D341Med (cell line): ENCODE data around the gene EXOC3L2.

Experiments
- DNase-seq: peaks from one replicate; pipeline ENCODE4 v3.0.0; 2012; ENCODE audit warnings: low spot score

Gene EXOC3L2

GRCh38 chr19:45179892-45180370 lies 65.3 kb downstream of the EXOC3L2 start:
- no peak for DNase-seq

- DNase-seq, result no peak
Observed at GRCh38 chr19:45179072-45179891, 65.9 kb downstream of the EXOC3L2 start.

GRCh38 chr19:45178262-45179071 lies 66.7 kb downstream of the EXOC3L2 start, which contains the start of gene BLOC1S3:
Gene BLOC1S3 (plus strand): TSS chr19:45178784. CDS start chr19:45179297, 513 bp downstream.
- DNase-seq, result peak; percentile 97

GRCh38 chr19:45177817-45178261 lies 67.4 kb downstream of the EXOC3L2 start, which contains the start of gene TRAPPC6A:
Gene TRAPPC6A (minus strand): TSS chr19:45178237. CDS start chr19:45178218, 19 bp downstream.
- no peak for DNase-seq

- no peak for DNase-seq
Observed at GRCh38 chr19:45175515-45176345, 69.5 kb downstream of the EXOC3L2 start.

GRCh38 chr19:45173816-45174215 lies 71.4 kb downstream of the EXOC3L2 start:
- DNase-seq, result no peak

GRCh38 chr19:45172611-45173208 lies 72.5 kb downstream of the EXOC3L2 start:
- no peak for DNase-seq

- no peak for DNase-seq
Observed at GRCh38 chr19:45172173-45172572, 73.0 kb downstream of the EXOC3L2 start.

- no peak for DNase-seq
Observed at GRCh38 chr19:45171211-45171623, 74.0 kb downstream of the EXOC3L2 start.

- DNase-seq, result no peak
Observed at GRCh38 chr19:45170146-45171106, 74.8 kb downstream of the EXOC3L2 start.

- DNase-seq, result no peak
Observed at GRCh38 chr19:45169602-45170001, 75.6 kb downstream of the EXOC3L2 start.

- peak; percentile 31 for DNase-seq
Observed at GRCh38 chr19:45168767-45169351, 76.3 kb downstream of the EXOC3L2 start.

- no peak for DNase-seq
Observed at GRCh38 chr19:45166723-45167252, 78.4 kb downstream of the EXOC3L2 start.

GRCh38 chr19:45164577-45165335 lies 80.5 kb downstream of the EXOC3L2 start:
- DNase-seq, result no peak

- no peak for DNase-seq
Observed at GRCh38 chr19:45163751-45164460, 81.3 kb downstream of the EXOC3L2 start.

- DNase-seq, result no peak
Observed at GRCh38 chr19:45163156-45163555, 82.1 kb downstream of the EXOC3L2 start.

- DNase-seq, result no peak
Observed at GRCh38 chr19:45162608-45163143, 82.5 kb downstream of the EXOC3L2 start.
